Pancreas (tissue), 10 donors: Measurements from ENCODE around the gene RBFOX1. TPM values are rescaled to one million over a fixed set of nuclear protein-coding genes. Genes with fewer than 3 reads are reported as not detected.

Experiments
- ATAC-seq, 4 donors: fragments of 200-7000 bp; cut with Tn5 transposase; one replicate each; pipeline versions ENCODE4 v1.8.0 to v1.9.1; 2020; ENCODE audit warnings: mild to moderate bottlenecking in 4 of 4, moderate library complexity in 4 of 4
- DNase-seq, 6 donors: peaks; one replicate each; pipeline ENCODE4 v3.0.0-alpha.2; 2020
- FAIRE-seq: peaks from 2 replicates; lab custom pipeline; 2012; peaks lifted over from hg19 to GRCh38; lab: Jason Lieb, UNC
- H3K27ac ChIP-seq, 4 donors: fragments of 200-600 bp; sonication (generic); 1 replicate in 3 of 4; 2 replicates in 1 of 4; pipeline versions ENCODE4 v1.5.0 to v1.8.0; 2020
- H3K27me3 ChIP-seq, 4 donors: fragments of 200-600 bp; one replicate each; pipeline ENCODE4 v1.8.0; 2021
- H3K36me3 ChIP-seq, 3 donors: fragments of 200-600 bp; sonication (generic) in 1 of 3; one replicate each; pipeline versions ENCODE4 v1.5.0 to v1.8.0; 2020 to 2021
- H3K4me1 ChIP-seq, 3 donors: fragments of 200-600 bp; one replicate each; pipeline ENCODE4 v1.8.0; 2021
- H3K4me3 ChIP-seq, 4 donors: fragments of 200-600 bp; sonication (generic) in 2 of 4; one replicate each; pipeline versions ENCODE4 v1.5.0 to v1.8.0; 2020 to 2021
- H3K9me3 ChIP-seq, 4 donors: fragments of 200-600 bp; one replicate each; pipeline ENCODE4 v1.8.0; 2021
- WGBS, 2 donors: extraction: QIAGEN DNeasy Blood & Tissue Kit; methylation state at CpG; one replicate each; pipeline ENCODE4 v1.1.7; 2013; 5-methylcytosine and 5-hydroxymethylcytosine counted together
- intact Hi-C, 3 donors: fragments of 100-400 bp; cut with DNase I; formaldehyde crosslinking; loops; one replicate each; pipeline versions ENCODE4 v1.11.1 to v1.14.2; 2022
- polyA plus RNA-seq, 2 donors: library from polyadenylated mRNA; stranded (reverse); fragments of 200-250 nt; gene quantifications; one replicate each; pipeline ENCODE4 v1.2.3, GENCODE V29; 2013
- total RNA-seq, 6 donors: library from RNA; stranded (reverse); fragmentation: NEBNext Ultra II Directional in 4 of 6; extraction: Animal tissue kit (Norgen Biotek cat#: 25700) in 4 of 6; gene quantifications; one replicate each; pipeline versions ENCODE4 v1.2.1 to v1.2.4, GENCODE V29; 2021 to 2023
- TF ChIP-seq, protein P1 (sequence below), 4 donors: fragments of 200-600 bp; sonication (generic) in 3 of 4; IDR thresholded peaks; one replicate each; pipeline versions ENCODE4 v1.5.0 to v1.8.0; 2021; ENCODE audit warnings: antibody characterized with exemption in 4 of 4
- donor health status: healthy with polysubstance abuse.
- donor health status: DM: no; HTN: no; CAD: no; lungs with moderate emphysema.
- donor health status: DM: no; HTN: no; CAD: no.
- donor health status: control.
- donor health status: control.
- donor health status: Bipolar disorder and iron deficiency.
- donor health status: DM: yes; HTN: yes; CAD: no.
- donor health status: DM: no; HTN: no; CAD: no.
- donor health status: DM: no; HTN: no; CAD: no.
- donor health status: DM: yes; HTN: yes; CAD: no.

Gene RBFOX1
- total and polyA plus RNA-seq, 8 donors = 0.12 to 0.28 (median 0.15) TPM; not detected in 3

DNA sequence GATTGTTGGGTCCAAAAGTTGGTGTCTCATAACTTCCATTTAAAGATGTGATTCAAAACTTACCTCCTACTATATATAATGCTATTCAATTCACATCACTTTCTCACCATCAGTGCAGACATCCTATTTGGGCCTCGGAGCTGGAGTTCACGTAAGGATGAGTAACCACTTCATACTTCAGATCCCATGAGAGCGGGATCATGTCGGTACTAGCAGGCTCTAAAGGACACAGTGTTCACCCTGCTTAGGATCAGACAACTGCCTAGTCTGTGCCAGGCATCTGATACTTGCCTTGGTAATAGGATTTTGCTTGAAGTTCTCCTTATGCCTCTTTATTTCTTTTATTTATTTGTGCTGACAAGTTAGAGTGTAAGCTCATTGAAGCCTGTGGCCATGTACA is 39.5 kb downstream of the RBFOX1 start:
- no peaks in the 10 kb centered on the region for H3K9me3 ChIP-seq
- ATAC-seq (no peak), DNase-seq (no peak), FAIRE-seq (no peak)
- H3K4me1 ChIP-seq = no peaks in the 10 kb centered on the region
- H3K4me3 ChIP-seq = no peak overlapping the region
- intact Hi-C loops = no loop called here
- TF ChIP-seq, protein P1, sequence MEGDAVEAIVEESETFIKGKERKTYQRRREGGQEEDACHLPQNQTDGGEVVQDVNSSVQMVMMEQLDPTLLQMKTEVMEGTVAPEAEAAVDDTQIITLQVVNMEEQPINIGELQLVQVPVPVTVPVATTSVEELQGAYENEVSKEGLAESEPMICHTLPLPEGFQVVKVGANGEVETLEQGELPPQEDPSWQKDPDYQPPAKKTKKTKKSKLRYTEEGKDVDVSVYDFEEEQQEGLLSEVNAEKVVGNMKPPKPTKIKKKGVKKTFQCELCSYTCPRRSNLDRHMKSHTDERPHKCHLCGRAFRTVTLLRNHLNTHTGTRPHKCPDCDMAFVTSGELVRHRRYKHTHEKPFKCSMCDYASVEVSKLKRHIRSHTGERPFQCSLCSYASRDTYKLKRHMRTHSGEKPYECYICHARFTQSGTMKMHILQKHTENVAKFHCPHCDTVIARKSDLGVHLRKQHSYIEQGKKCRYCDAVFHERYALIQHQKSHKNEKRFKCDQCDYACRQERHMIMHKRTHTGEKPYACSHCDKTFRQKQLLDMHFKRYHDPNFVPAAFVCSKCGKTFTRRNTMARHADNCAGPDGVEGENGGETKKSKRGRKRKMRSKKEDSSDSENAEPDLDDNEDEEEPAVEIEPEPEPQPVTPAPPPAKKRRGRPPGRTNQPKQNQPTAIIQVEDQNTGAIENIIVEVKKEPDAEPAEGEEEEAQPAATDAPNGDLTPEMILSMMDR (IDR thresholded peaks at IDR 0.05) = no peak
- H3K27ac ChIP-seq = no peak overlapping the region
- 67 to 87% methylated on average over 4 of the region's 4 CpGs for WGBS, 2 donors
- H3K36me3 ChIP-seq = no peaks in the 10 kb centered on the region
- H3K27me3 ChIP-seq = no peaks in the 10 kb centered on the region

DNA sequence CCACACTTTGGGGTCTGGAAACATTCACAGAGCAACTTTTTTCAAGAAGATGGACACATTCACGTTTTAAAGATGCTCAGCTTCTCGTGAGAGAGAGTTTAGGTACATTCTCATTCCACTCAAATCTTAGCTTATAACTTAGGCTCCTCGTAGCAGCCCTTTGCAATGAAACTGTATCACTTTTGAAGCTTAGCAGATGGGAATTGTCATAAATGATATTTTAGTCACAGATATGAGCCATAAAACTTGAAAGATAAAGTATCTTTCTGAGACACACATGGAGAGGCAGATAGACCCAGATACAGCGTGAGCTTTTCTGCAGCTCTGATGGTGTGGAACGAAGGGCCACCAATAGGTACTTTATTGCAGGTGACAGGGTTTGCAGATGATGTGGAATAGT is 41.1 kb downstream of the RBFOX1 start:
- intact Hi-C loops = no loop called here
- no peak for FAIRE-seq

DNA sequence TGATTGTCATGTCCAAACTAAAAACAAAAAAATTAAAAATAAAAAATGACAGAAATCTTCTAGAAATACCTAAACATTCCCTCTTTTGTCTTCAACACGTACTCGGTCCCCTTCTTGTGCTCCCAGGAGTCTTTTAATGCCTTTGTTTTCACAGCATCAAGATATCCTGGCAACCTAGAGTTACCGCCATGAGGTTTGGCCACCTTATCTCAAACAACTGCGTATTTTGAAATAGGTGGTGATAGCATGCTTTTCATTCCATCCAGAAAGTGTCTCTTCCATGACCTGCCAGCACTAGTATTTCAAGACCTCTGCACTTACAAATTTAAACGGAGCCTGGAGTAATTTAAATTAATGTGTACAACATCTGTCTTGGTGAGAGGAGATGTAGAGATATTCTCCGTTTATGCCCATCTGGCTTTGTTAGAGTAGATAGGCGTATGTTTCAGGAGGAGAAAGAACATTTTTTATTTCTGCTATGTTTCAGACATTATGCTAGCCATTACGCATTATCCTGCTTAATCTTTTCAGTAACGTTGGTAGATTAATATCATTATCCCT is 42.0 kb downstream of the RBFOX1 start:
- FAIRE-seq (no peak), ATAC-seq (no peak), DNase-seq (no peak)
- TF ChIP-seq, protein P1 (IDR thresholded peaks at IDR 0.05) = no peak
- Histone ChIP-seq H3K36me3 (no peaks in the 10 kb centered on the region), H3K4me3 (no peak overlapping the region), H3K27me3 (no peaks in the 10 kb centered on the region), H3K9me3 (no peaks in the 10 kb centered on the region), H3K4me1 (no peaks in the 10 kb centered on the region), H3K27ac (no peak overlapping the region)
- 26% methylated on average over 9 of the region's 9 CpGs for WGBS, 2 donors
- intact Hi-C loops = no loop called here

More for the DNA sequence above, 41.1 kb downstream of the RBFOX1 start:
- 49 to 61% methylated on average over 5 of the region's 5 CpGs for WGBS, 2 donors
- no peaks in the 10 kb centered on the region for H3K36me3 ChIP-seq
- H3K27me3 ChIP-seq = no peaks in the 10 kb centered on the region
- no peak overlapping the region for H3K27ac ChIP-seq
- DNase-seq (no peak), ATAC-seq (no peak)
- no peaks in the 10 kb centered on the region for H3K9me3 ChIP-seq
- H3K4me1 ChIP-seq = no peaks in the 10 kb centered on the region
- TF ChIP-seq, protein P1 (IDR thresholded peaks at IDR 0.05) = no peak
- H3K4me3 ChIP-seq = no peak overlapping the region

DNA sequence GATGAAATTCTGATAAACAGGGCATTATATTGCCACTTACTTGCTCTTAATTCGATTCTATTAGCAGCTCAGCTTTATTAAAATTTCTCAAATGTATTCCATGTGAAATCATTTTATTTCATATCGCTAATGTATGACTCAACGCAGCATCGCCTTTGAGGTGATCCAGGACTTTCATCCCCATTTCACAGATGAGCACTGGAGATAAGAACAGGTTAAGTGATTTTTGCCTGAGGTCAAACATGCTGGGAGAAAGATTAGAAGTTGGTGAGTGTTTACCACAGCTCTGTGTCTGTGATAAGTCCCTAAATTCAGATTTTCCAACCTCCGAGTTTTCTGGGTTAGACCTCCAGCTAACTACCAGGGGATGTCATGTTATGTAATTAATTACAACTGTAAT is 43.6 kb downstream of the RBFOX1 start:
- no peaks in the 10 kb centered on the region for H3K36me3 ChIP-seq
- FAIRE-seq (no peak), DNase-seq (no peak), ATAC-seq (no peak)
- TF ChIP-seq, protein P1 (IDR thresholded peaks at IDR 0.05) = no peak
- H3K4me3 ChIP-seq = no peak overlapping the region
- no peaks in the 10 kb centered on the region for H3K27me3 ChIP-seq
- H3K4me1 ChIP-seq = no peaks in the 10 kb centered on the region
- WGBS, 2 donors = 54 to 59% methylated on average over 5 of the region's 5 CpGs
- intact Hi-C loops = no loop called here
- no peak overlapping the region for H3K27ac ChIP-seq
- H3K9me3 ChIP-seq = no peaks in the 10 kb centered on the region

DNA sequence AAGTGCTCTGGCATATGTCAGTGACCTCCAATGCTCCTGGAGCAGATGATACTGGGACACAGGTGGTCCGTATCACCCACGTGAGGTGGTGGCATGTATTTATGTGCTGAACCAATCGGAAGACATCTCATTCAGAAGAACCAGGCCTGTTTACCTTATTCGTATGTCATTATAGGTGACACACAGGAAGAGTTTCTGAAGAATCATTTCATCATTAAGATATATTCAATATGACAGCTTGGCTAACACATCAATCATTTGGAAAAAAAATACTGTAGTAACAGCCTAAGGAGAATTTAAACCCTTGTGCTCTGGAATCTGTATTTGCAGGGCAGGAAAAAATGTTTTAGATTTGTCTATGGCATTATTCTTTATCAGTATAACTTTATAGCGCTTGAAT is 44.6 kb downstream of the RBFOX1 start:
- FAIRE-seq (no peak), ATAC-seq (no peak), DNase-seq (no peak)
- no peaks in the 10 kb centered on the region for H3K4me1 ChIP-seq
- TF ChIP-seq, protein P1 (IDR thresholded peaks at IDR 0.05) = no peak
- 41 to 56% methylated on average over 5 of the region's 5 CpGs for WGBS, 2 donors
- intact Hi-C loops = no loop called here
- H3K27me3 ChIP-seq = no peaks in the 10 kb centered on the region
- no peak overlapping the region for H3K27ac ChIP-seq
- H3K9me3 ChIP-seq = no peaks in the 10 kb centered on the region
- H3K36me3 ChIP-seq = no peaks in the 10 kb centered on the region
- H3K4me3 ChIP-seq = no peak overlapping the region
